ENCODE results near the gene FAM163A. TPM values are rescaled to one million over a fixed set of nuclear protein-coding genes. Genes with fewer than 3 reads are reported as not detected.

FAM163A gene
- total RNA-seq, 1 experiment from 2014 or later = not detected

DNA sequence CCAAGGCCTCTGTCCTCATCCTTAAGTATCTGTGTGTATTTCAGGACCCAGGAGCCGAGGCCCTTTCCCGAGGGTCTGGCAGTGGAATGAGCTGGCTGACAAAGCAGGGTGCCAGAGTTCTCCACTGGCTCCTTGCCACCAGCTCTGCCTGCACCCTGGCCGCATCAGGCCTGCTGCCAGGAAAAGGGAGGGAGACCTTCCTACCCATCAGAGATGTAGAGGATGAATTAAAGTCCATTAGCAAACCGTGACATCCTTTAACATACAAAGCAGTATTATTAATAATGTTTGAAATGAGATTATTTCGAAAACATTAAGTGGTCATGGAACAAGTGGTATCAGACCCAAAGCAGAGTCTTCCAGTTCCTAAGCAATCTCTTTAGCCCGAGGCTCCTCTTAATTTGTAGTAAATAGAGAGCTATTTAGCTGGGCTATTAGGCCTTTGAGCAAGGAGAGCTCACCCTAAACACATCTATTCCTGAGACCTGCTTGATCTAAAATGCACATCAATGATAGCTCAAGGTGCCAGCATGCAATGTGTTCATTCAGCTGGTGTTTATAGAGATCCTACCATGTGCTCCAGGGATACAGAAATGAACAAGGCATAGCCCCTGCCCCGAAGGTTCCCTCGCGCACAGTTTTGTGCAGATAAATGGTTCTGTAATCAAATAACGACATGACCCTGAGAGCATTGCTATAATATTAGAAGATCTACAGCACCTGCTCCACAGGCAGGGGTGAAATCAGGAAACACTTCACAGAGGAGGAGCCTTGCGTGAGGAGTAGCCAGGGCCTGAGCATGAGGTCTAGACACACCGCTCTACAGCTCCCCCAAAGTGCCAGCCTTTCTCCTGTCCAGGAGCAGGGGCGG, 44.0 kb downstream of the FAM163A start:
- no peaks in the 10 kb centered on the region for H3K27me3 Mint-ChIP-seq (ENCODE audit: insufficient read depth, unreplicated experiment)
- ChIA-PET POLR2A (no interaction called here), CTCF (interaction anchor here (0.5 to 4.6 kb wide), 6 partner anchors 20 to 443 kb away, joined by 3 to 36 read pairs (median 8); no protein-coding TSS in a partner anchor)
- TF ChIP-seq, protein P1, sequence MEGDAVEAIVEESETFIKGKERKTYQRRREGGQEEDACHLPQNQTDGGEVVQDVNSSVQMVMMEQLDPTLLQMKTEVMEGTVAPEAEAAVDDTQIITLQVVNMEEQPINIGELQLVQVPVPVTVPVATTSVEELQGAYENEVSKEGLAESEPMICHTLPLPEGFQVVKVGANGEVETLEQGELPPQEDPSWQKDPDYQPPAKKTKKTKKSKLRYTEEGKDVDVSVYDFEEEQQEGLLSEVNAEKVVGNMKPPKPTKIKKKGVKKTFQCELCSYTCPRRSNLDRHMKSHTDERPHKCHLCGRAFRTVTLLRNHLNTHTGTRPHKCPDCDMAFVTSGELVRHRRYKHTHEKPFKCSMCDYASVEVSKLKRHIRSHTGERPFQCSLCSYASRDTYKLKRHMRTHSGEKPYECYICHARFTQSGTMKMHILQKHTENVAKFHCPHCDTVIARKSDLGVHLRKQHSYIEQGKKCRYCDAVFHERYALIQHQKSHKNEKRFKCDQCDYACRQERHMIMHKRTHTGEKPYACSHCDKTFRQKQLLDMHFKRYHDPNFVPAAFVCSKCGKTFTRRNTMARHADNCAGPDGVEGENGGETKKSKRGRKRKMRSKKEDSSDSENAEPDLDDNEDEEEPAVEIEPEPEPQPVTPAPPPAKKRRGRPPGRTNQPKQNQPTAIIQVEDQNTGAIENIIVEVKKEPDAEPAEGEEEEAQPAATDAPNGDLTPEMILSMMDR (IDR thresholded peaks at IDR 0.05; ENCODE audit: unreplicated experiment) = no peak
- H3K4me1 Mint-ChIP-seq (ENCODE audit: insufficient read depth, unreplicated experiment) = no peaks in the 10 kb centered on the region
- BruUV-seq (replicated peaks) = no TSS peak
- H3K27ac Mint-ChIP-seq (ENCODE audit: low read depth, unreplicated experiment) = no peak overlapping the region
- no peaks in the 10 kb centered on the region for H3K9me3 Mint-ChIP-seq (ENCODE audit: unreplicated experiment)
- H3K4me3 Mint-ChIP-seq (ENCODE audit: unreplicated experiment) = no peak overlapping the region
- intact Hi-C loops (cut with micrococcal nuclease) = no loop called here
- no peak for DNase-seq (ENCODE audit: unreplicated experiment)
- no peaks in the 10 kb centered on the region for H3K36me3 Mint-ChIP-seq (ENCODE audit: insufficient read depth, unreplicated experiment)

DNA sequence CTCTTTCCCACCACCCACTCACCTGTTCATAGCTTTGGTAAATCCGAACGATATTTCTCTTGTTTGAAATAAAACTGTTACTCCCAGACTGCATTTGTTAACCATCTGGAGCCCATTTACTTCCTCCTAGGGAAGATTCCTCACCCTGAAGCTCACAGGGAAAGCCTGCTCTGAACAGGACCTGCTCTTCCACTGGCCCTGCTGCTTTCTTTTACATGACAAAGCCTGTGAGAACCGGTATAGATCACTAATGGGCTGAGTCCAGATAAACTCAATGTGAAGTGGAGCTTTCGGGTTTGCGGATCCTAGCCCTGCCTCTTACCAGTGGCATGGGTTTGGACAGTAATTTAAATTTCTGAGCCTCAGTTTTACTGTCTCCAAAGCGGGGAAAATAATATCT, 45.2 kb downstream of the FAM163A start:
- BruUV-seq (replicated peaks) = no TSS peak
- H3K4me1 Mint-ChIP-seq (ENCODE audit: insufficient read depth, unreplicated experiment) = no peaks in the 10 kb centered on the region
- H3K36me3 Mint-ChIP-seq (ENCODE audit: insufficient read depth, unreplicated experiment) = no peaks in the 10 kb centered on the region
- H3K27ac Mint-ChIP-seq (ENCODE audit: low read depth, unreplicated experiment) = no peak overlapping the region
- H3K27me3 Mint-ChIP-seq (ENCODE audit: insufficient read depth, unreplicated experiment) = no peaks in the 10 kb centered on the region
- DNase-seq (ENCODE audit: unreplicated experiment) = no peak
- TF ChIP-seq, protein P1 (IDR thresholded peaks at IDR 0.05; ENCODE audit: unreplicated experiment) = no peak
- ChIA-PET CTCF (interaction anchor here (0.5 to 4.6 kb wide), 6 partner anchors 22 to 120 kb away, joined by 3 to 36 read pairs (median 10); no protein-coding TSS in a partner anchor), POLR2A (interaction anchor here (0.6 kb wide), 1 partner anchor 363 kb away, joined by 3 read pairs; no protein-coding TSS in a partner anchor)
- no peak overlapping the region for H3K4me3 Mint-ChIP-seq (ENCODE audit: unreplicated experiment)
- intact Hi-C loops (cut with micrococcal nuclease) = no loop called here
- no peaks in the 10 kb centered on the region for H3K9me3 Mint-ChIP-seq (ENCODE audit: unreplicated experiment)

DNA sequence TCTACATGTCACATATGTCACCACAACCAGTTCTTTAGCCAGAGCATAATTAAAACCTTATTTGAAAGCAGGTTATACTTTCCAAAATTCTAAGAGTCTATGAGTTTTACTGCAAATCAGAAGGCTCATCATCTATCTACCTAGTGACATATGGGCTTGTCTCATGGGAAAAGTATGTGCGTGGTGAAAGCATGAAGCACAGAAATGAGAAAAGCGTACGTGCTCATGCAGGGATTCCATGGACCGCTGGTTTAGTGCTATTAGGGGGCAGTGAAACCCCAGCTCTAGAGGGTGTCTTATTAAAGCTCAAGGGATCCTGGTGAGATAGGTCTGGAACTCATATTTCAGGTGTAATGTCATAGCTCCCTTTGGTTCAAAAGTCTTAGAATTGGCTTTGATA, 50.2 kb downstream of the FAM163A start:
- TF ChIP-seq, protein P1 (IDR thresholded peaks at IDR 0.05; ENCODE audit: unreplicated experiment) = no peak
- no peak overlapping the region for H3K27ac Mint-ChIP-seq (ENCODE audit: low read depth, unreplicated experiment)
- no peak for DNase-seq (ENCODE audit: unreplicated experiment)
- no peaks in the 10 kb centered on the region for H3K27me3 Mint-ChIP-seq (ENCODE audit: insufficient read depth, unreplicated experiment)
- POLR2A ChIA-PET = interaction anchor here (0.6 kb wide), 1 partner anchor 1580 kb away, joined by 3 read pairs; no protein-coding TSS in a partner anchor
- intact Hi-C loops (cut with micrococcal nuclease) = no loop called here
- no peaks in the 10 kb centered on the region for H3K4me1 Mint-ChIP-seq (ENCODE audit: insufficient read depth, unreplicated experiment)
- CTCF ChIA-PET = interaction anchor here (1.0 to 15.0 kb wide), 3 partner anchors 19 to 87 kb away, joined by 4 to 362 read pairs (median 10); no protein-coding TSS in a partner anchor
- no peaks in the 10 kb centered on the region for H3K36me3 Mint-ChIP-seq (ENCODE audit: insufficient read depth, unreplicated experiment)
- no peak overlapping the region for H3K4me3 Mint-ChIP-seq (ENCODE audit: unreplicated experiment)
- BruUV-seq (replicated peaks) = no TSS peak
- no peaks in the 10 kb centered on the region for H3K9me3 Mint-ChIP-seq (ENCODE audit: unreplicated experiment)

DNA sequence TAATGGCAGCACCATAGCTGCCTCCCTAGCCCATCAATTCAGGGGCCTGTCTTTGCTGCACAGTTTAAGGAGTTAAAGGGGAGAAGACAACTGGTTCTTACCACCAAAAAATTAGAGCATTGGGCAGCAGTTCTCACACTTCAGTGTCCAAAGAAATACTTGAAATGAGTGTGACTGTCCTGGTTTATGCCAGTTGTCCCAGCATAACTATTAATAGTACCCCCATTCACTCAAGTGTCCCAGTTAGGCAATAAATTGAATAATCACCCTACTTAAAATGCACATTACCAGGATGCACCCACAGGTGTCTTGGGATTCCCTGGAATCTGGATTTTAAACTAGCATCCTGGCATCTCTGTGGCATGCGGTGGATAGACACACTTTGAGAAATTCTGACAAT, 51.1 kb downstream of the FAM163A start:
- H3K9me3 Mint-ChIP-seq (ENCODE audit: unreplicated experiment) = no peaks in the 10 kb centered on the region
- intact Hi-C loops (cut with micrococcal nuclease) = no loop called here
- ChIA-PET CTCF (interaction anchor here (1.0 to 15.0 kb wide), 2 partner anchors 18 to 81 kb away, joined by 4 to 362 read pairs; no protein-coding TSS in a partner anchor), POLR2A (interaction anchor here (0.6 kb wide), 1 partner anchor 1581 kb away, joined by 3 read pairs; no protein-coding TSS in a partner anchor)
- no peak for DNase-seq (ENCODE audit: unreplicated experiment)
- no peaks in the 10 kb centered on the region for H3K27me3 Mint-ChIP-seq (ENCODE audit: insufficient read depth, unreplicated experiment)
- H3K36me3 Mint-ChIP-seq (ENCODE audit: insufficient read depth, unreplicated experiment) = no peaks in the 10 kb centered on the region
- BruUV-seq (replicated peaks) = no TSS peak
- no peak overlapping the region for H3K27ac Mint-ChIP-seq (ENCODE audit: low read depth, unreplicated experiment)
- H3K4me3 Mint-ChIP-seq (ENCODE audit: unreplicated experiment) = no peak overlapping the region
- TF ChIP-seq, protein P1 (IDR thresholded peaks at IDR 0.05; ENCODE audit: unreplicated experiment) = no peak
- no peaks in the 10 kb centered on the region for H3K4me1 Mint-ChIP-seq (ENCODE audit: insufficient read depth, unreplicated experiment)

Measured in MCF 10A (cell line).